Stimulated activated memory B cell treated with anti-CD40 and anti-IgM and Interleukin-4, amounts not matched to agents 10 μg/mL and 1 μg/mL and 100 μg/mL, for 72 hours (primary cell): ENCODE results near the gene PYGM.
A peak's percentile ranks its signal among the peaks of the same experiment; 100 is the strongest.

Source experiments
- ATAC-seq: fragments of 150-1000 bp; cut with Tn5 transposase; 2 replicates; pipeline ENCODE4 v1.10.0; 2021
- H3K27ac Mint-ChIP-seq: one replicate; pipeline ENCODE4 v1.8.0; 2022; ENCODE audit warnings: mild to moderate bottlenecking, mixed read lengths
- H3K27me3 Mint-ChIP-seq: one replicate; pipeline ENCODE4 v1.8.0; 2022; ENCODE audit warnings: mixed read lengths
- H3K36me3 Mint-ChIP-seq: one replicate; pipeline ENCODE4 v1.8.0; 2022; ENCODE audit warnings: mixed read lengths
- H3K4me1 Mint-ChIP-seq: one replicate; pipeline ENCODE4 v1.8.0; 2022; ENCODE audit warnings: mixed read lengths
- H3K4me3 Mint-ChIP-seq: one replicate; pipeline ENCODE4 v1.8.0; 2022; ENCODE audit warnings: mild to moderate bottlenecking, moderate library complexity, mixed read lengths
- H3K9me3 Mint-ChIP-seq: one replicate; pipeline ENCODE4 v1.8.0; 2022; ENCODE audit warnings: mixed read lengths

Gene PYGM

DNA sequence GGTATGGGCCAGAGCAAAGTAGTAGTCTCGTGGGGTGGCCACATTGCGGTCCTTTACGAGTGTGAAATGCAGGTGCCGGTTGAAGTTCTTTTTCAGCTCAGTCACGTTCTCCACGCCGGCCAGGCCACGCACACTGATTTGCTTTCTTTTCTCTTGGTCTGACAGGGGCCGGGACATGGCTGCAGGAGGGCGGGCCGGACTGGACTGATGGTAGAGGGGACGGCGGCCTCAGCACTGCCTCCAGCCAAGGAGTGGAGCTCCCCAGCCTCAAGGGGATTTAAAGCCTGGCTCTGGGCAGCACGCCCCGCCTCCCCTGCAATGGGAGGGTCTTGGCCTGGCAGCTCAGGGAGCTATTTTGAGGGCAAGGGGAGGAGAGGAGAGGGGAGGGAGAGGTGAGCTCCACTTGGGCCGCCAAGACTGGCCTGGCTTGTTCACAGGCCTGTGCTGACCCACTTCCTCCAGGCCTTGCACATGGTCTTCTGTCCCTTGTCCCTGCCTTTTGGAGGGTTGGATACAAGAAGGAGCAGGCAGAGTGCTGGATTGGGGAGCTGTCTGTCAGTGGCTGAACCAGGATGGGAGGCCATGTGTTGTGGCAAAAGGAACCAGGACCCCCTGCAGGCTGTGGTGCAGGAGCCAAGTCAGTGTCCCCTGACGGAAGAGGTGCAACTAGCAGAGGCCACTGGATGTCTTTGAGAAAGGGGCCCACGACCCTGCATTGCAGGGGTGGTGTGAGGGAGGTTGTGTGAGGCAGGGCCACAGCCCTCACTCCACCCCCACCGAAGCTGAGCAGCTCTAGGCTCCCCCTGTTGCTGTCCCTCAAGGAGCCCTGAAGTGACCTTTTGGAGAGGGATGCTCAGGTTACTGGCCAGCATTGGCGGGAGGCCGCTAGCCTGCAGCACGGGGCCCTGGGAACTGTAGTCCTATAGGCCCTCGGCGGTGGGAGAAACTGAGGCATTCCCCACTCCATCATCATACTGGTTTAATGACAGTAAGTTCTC, at the start of gene PYGM:
Gene PYGM (minus strand): TSS at position 253 of the 998 bp plus-strand sequence. CDS start 76 bp downstream, at position 177.
- peaks cover 59% of the 10 kb centered on the region for H3K4me1 Mint-ChIP-seq
- H3K9me3 Mint-ChIP-seq, result no peaks in the 10 kb centered on the region
- peak within 1 kb of the TSS; percentile 85 for H3K27ac Mint-ChIP-seq
- no peaks in the 10 kb centered on the region for H3K27me3 Mint-ChIP-seq
- ATAC-seq, result no peak
- peaks cover 25% of the 10 kb centered on the region for H3K36me3 Mint-ChIP-seq
- no peak within 1 kb of the TSS for H3K4me3 Mint-ChIP-seq

DNA sequence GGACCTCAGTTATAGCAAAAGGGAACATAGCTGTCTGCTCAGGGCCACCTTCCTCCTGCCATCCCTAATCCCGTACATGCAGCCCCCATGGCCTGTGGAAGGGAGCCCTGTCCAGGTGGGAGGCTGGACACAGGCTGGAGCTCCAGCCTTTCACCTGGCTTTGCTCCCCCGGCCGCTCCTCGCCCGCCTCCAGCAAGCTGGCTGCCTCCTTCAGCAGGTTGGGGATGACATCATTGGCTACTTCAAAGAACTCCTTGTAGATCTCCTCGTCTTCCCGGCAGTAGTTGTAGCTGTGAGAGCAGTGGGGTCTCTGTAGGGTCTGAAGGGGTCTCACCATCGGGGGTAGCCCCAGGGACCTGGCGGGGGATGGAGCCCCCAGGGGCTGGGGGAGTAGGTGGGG, 45.7 kb upstream of the PYGM start:
- no peak overlapping the region for H3K4me3 Mint-ChIP-seq
- H3K27ac Mint-ChIP-seq, result no peak overlapping the region
- peaks cover 56% of the 10 kb centered on the region for H3K4me1 Mint-ChIP-seq
- ATAC-seq, result no peak
- H3K36me3 Mint-ChIP-seq, result peaks cover 38% of the 10 kb centered on the region
- no peaks in the 10 kb centered on the region for H3K9me3 Mint-ChIP-seq
- no peaks in the 10 kb centered on the region for H3K27me3 Mint-ChIP-seq

DNA sequence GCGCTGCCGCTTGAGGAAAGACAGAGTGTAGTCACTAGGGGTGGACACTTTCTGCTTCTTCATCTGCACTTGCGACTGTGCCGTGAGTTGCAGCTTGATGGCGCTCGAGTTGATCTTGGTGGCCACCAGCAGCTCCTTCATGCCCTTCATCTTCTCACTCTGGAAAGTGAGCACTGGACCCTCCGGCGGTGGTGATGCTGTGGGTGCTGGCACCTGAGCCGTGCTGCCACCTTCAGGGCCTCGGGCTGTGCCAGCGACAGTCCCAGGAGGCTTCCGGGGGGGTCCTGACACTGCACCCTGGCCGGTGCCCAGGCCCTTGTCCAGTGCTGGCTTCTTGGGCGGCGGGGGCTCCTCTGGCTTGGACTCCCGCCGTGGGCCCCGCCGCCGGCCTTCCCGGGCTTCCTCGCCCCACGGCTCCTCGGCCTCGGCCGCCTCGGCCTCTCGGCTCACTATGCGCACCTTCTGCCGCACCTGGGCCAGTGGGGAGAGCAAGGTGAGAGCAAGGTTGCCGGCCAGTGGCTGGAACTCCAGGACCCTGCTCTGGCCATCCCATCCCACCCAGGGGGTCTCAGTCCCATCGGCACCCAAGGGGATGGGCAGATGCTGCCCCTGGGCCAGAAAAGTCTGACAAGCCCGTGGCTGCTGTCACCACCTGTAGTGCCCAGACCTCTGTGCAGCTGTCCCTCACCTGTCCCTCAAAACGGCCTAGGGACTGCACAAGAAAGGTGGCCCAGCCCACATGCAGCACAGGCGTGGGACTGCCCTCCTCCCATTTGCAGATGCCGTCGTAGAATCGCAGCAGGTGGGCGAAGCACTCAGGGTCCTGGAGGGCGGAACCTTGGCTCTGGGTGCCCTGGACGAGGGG, 44.8 kb upstream of the PYGM start:
- no peak overlapping the region for H3K27ac Mint-ChIP-seq

DNA sequence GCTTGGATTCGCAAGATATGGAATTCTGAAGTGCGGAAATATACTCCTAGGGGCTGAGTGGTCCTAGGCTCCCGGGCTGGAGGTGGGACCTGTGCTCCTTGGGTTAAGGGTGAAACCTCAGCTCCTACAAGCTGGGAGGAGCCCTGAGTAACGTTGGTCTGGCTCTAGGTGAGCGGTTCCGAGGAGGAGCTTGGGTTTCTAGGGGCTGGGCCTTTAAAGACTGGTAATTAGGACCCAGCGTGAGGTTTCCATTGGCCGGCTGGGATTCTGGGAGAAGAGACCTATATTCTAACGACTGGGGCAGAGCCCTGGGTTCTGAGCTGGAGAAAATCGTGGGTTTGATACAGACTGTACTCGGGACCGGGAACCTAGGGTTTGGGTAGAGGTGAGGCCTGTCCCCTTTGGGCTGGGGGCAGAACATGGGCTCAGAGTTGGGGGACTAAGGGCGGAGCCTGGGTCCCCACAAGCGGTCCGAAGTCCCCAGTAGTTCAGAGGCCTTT, 44.1 kb upstream of the PYGM start:
- Mint-ChIP-seq H3K9me3 (no peaks in the 10 kb centered on the region), H3K27me3 (no peaks in the 10 kb centered on the region), H3K36me3 (peaks cover 45% of the 10 kb centered on the region), H3K4me1 (peaks cover 58% of the 10 kb centered on the region), H3K27ac (peak overlapping the region; percentile 89), H3K4me3 (peak overlapping the region; percentile 89)
- ATAC-seq, result no peak

More for the DNA sequence above, 44.8 kb upstream of the PYGM start:
- H3K4me3 Mint-ChIP-seq, result no peak overlapping the region
- no peaks in the 10 kb centered on the region for H3K27me3 Mint-ChIP-seq
- no peaks in the 10 kb centered on the region for H3K9me3 Mint-ChIP-seq
- H3K4me1 Mint-ChIP-seq, result peaks cover 56% of the 10 kb centered on the region
- ATAC-seq, result no peak
- H3K36me3 Mint-ChIP-seq, result peaks cover 40% of the 10 kb centered on the region

DNA sequence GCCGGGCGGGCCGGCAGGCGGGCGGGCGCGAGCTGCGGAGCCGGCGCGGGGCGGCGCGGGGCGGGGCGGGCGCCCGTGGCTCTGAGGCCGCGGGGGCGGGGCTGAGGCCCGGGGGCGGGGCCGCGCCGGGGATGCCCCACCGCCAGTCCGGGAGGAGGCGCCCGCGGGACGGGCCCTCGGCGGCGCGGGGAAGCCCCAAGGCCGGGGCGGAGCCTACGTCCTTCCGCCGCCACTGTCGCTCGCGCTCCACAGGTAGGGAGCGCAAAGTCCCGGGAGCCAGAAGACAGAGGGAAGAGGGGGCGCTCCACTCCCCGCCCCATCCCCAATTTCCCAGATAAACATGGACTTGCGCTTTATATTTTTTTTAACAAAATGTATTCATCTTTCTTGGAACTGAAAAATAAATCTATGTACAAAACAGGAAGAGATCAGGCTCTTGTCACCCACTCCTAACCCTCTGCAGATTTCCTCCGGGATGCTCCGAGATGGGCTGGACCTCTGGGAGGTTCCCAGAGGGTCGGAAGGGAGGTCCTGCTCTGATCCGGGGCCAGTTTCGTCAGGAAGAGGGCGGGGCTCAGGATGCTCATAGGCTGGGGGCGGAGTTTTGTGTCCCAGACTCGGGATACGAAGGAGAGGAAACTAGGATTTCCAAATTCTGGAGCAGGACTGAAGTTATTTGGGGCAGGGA, 43.5 kb upstream of the PYGM start, which contains the start of gene MAP4K2:
Gene MAP4K2 (minus strand): TSS at position 57 of the 688 bp plus-strand sequence. CDS start 65 bp downstream, outside the sequence.
- Mint-ChIP-seq H3K27me3 (no peaks in the 10 kb centered on the region), H3K4me1 (peaks cover 63% of the 10 kb centered on the region)

DNA sequence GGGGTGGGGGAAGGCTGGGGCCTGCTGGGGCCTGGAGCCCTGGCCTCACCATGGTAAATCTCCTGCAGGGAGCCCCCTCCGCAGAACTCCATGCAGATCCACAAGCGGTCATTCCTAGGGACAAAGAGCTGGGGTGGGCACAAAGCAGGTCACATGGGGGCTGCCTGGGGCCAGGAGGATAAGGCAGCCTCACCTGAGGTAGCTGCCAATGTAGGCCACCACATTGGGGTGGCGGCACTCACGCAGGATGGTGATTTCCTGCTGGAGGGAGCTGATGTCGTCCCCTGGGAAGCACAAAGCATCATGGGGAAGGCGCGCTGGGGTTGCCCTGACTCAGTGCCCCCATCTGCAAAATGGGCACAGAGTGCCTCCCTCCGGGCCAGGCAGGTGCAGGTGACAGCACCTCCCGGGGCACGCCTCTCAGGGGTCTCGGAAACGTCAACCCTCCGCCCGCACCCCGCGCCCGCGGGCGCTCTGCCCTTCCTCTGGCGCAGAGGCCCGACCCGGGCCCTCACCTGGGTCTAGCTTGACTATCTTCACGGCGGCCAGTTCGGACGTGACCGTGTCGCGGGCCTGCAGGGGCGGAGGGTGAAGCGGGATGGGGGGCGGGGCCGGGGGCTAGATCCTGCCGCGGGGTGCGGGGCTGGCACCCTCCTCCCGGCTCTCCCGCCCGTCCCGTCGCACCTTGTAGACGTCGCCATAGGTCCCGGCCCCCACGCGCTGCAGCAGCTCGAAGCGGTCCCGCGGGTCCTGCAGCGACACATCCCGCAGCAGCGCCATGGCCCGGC, 42.8 kb upstream of the PYGM start:
- Mint-ChIP-seq H3K9me3 (no peaks in the 10 kb centered on the region), H3K4me1 (peaks cover 63% of the 10 kb centered on the region), H3K27ac (peak overlapping the region; percentile 74), H3K27me3 (no peaks in the 10 kb centered on the region), H3K36me3 (peaks cover 42% of the 10 kb centered on the region), H3K4me3 (peak overlapping the region; percentile 80)
- peak; percentile 63 for ATAC-seq

More for the DNA sequence above, 43.5 kb upstream of the PYGM start, which contains the start of gene MAP4K2:
- Mint-ChIP-seq H3K27ac (peak within 1 kb of the TSS; percentile 89), H3K9me3 (no peaks in the 10 kb centered on the region), H3K4me3 (peak within 1 kb of the TSS; percentile 89), H3K36me3 (peaks cover 49% of the 10 kb centered on the region)
- ATAC-seq, result peak; percentile 89

DNA sequence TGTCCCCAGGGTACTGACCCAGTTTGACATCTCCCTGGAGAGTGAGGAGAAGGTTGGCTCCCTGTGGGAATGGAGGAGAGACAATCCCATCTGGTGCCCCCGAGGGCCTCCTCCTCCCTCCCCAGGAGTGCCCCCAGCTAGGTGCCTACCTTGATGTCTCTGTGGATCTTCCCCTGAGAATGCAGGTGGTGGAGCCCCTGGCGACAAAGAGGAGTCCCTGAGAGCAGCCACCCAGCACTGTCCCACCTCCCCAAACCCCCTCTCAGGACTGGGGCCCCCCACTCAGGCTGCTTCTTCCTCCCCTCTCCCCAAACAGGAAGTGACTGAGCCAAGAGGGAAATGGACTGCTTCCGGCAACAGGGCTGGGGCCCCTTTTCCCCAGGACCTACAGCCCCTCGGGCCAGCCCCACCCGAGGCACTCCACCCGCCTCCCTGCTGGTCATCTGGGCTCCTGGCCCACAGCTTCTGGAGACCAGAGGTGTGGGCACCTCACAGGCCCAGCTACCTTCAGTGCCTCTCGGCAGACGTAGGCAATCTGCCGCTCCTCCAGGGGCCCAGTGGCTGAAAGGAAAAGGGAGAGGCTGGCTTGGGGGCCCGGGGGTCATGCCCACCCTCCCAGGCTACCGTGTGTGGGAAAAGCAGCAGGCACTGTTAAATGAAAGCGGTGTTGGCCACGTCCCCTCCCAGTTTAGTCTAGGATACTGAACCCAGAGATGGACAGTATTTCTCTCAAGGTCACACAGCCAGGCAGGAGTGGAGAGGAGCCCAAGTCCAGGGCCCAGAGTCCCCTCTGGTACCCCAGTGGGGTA, 42.0 kb upstream of the PYGM start:
- H3K4me1 Mint-ChIP-seq, result peaks cover 60% of the 10 kb centered on the region
- H3K9me3 Mint-ChIP-seq, result no peaks in the 10 kb centered on the region
- H3K4me3 Mint-ChIP-seq, result peak overlapping the region; percentile 80
- H3K27me3 Mint-ChIP-seq, result no peaks in the 10 kb centered on the region
- ATAC-seq, result no peak
- peaks cover 36% of the 10 kb centered on the region for H3K36me3 Mint-ChIP-seq
- peak overlapping the region; percentile 74 for H3K27ac Mint-ChIP-seq

DNA sequence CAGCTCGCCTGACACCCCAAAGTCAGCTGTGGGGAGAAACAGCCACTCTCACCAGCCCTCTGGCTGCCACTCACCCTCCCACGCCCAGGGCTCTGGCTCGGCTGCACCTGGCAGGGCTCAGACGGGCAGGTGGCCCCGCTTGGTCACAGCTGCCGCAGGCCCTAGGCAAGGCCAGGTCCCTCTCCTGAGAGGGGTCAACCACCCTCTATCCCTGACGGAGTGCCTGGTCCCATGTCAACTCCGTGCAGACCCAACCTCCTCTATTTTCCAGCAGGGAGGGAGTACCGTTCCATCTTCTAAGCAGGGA, 41.3 kb upstream of the PYGM start:
- Mint-ChIP-seq H3K4me3 (peak overlapping the region; percentile 80), H3K36me3 (peaks cover 36% of the 10 kb centered on the region), H3K27me3 (no peaks in the 10 kb centered on the region), H3K27ac (peak overlapping the region; percentile 74), H3K4me1 (peaks cover 61% of the 10 kb centered on the region), H3K9me3 (no peaks in the 10 kb centered on the region)
- peak; percentile 17 for ATAC-seq

DNA sequence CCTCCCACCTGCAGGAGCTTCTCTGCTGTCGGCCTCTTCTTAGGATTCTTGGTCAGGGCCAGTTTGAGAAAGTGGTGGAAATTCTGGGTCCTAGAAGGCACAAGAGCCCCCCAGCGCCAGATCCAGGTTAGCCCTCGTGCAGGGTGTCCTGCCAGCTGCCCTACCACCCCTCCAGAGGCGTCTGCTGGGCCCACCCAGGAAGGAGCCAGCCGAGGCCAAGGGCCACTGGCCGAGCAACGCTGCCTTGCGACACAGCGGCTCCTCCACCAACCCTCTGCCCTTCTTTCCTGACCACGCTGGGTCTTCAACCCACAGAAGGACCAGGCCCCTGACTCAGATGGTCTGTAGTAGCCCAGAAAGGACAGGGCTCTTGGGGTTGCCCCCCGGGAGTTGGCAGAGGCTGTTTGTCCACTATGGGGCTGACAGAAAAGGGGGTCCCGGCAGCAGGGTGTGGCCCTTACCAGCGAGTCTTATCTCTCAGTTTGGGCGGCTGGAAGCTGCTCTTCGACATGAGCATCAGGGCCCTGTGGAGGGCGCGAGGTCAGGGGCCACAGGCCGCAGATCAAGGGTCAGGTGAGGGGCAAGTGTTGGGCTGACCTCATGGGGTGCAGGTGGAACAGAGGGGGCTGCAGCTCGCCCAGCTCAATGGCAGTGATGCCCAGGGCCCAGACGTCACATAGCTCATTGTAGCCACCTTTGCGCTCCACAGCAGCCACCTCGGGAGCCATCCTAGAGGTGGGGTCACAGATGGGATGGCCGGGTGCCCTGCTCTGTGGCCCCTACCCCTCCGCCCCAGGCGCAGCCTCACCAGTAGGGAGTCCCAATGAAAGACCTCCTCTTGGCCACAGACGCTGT, 40.8 kb upstream of the PYGM start:
- Mint-ChIP-seq H3K4me1 (peaks cover 59% of the 10 kb centered on the region), H3K9me3 (no peaks in the 10 kb centered on the region), H3K36me3 (peaks cover 38% of the 10 kb centered on the region), H3K4me3 (peak overlapping the region; percentile 80), H3K27me3 (no peaks in the 10 kb centered on the region), H3K27ac (peak overlapping the region; percentile 74)
- ATAC-seq, result no peak

DNA sequence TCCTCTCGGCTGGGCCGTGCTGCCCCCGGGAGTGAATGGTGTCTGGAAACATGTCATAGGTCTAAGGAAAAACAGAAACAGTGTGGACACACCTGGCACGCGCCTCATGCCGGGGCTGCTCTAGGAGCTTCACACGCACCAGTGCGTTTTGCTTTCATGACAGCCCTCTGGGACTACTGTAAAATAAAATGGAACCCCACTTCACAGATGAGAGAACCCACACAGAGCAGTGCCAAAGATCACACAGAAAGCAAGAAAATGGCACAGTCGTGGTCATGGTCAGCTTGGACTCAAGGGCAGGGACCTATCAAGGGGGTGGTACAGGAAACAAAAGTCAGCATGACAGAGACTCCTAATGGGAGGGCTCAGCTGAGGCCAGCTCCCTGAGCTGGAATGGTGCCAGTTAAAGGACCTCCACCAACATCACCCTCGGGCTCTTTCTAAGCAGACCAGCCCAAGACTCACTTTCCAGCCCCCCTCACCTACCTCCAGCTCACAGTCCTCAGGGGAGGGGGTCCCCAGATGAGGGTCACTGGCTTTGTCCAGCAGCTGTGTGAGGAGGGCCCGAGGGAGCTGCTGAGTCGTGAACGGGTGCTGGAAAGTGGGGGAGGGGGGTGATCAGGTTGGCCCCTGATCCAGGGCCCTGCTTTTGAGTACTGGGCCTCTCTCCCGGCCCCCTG, 40.0 kb upstream of the PYGM start:
- Mint-ChIP-seq H3K4me1 (peaks cover 61% of the 10 kb centered on the region), H3K27me3 (no peaks in the 10 kb centered on the region), H3K36me3 (peaks cover 42% of the 10 kb centered on the region), H3K9me3 (no peaks in the 10 kb centered on the region), H3K27ac (peak overlapping the region; percentile 74), H3K4me3 (peak overlapping the region; percentile 62)
- ATAC-seq, result peak; percentile 71

DNA sequence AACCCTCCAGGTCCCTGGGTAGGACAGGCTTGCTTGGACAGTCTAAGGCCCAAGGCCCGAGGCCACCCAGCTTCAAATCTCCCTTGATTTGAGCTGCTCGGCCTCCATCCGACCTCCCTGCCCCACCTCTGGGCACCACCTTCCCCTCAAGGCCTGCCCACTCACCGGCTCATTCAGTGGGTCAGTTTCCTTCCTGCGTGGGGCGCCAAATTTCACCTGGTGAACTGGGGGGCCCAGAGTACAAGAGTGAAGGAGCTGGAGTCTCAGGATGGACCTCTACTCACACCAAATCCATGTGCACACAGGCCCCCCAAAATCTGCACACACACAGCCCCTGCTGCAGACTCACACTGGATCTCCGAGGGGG, 39.5 kb upstream of the PYGM start:
- Mint-ChIP-seq H3K27me3 (no peaks in the 10 kb centered on the region), H3K27ac (peak overlapping the region; percentile 74), H3K36me3 (peaks cover 47% of the 10 kb centered on the region), H3K4me1 (peaks cover 66% of the 10 kb centered on the region), H3K9me3 (no peaks in the 10 kb centered on the region), H3K4me3 (peak overlapping the region; percentile 62)
- ATAC-seq, result no peak

DNA sequence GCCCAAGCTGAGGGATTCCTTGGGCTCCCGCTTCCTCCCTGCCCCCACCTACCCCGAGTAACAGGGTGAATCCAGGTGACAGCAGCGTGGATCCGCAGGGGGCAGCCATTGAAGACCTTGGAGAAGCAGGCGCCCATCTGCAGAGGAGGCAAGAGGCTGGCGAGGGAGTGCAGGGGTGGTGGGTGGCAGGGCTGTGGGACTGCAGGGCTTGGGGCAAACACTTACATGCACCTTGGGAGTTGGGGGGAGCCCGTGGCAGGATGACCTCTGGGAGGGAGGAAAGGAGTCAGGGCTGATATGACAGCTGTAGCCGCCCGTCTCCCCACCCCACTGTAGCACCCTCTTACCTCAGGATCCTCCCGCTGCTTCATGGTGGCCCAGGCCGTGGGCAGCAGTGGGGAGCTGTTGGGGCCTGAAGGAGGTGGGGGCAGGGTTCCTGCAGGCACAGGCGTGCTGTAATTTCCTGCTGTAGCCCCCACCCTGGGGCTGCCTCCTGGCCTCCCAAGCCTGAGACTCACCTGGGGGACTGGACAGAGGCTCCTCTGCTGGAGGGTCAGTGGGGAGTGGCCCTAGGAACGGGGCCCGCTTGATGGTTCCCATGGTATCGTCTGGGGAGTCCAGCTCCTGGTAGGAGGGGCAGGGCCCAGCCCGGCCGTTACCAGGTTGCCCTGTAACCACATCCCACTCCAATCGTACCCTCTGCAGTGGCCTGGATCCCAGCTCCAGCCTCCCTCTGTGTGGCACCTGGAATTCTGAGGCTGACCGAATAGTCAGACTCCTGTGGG, 37.2 kb upstream of the PYGM start:
- Mint-ChIP-seq H3K4me3 (no peak overlapping the region), H3K27ac (peak overlapping the region; percentile 76), H3K9me3 (no peaks in the 10 kb centered on the region), H3K27me3 (no peaks in the 10 kb centered on the region), H3K36me3 (peaks cover 56% of the 10 kb centered on the region), H3K4me1 (peaks cover 62% of the 10 kb centered on the region)
- no peak for ATAC-seq
